Measurements from ENCODE around the gene TMEM63B.
"Not testable (repeated sequence)": the region's sequence is repeated elsewhere in the genome, so short reads cannot be mapped to it uniquely, and the experiment has no call there.

Gene TMEM63B

GRCh38 chr6:44094403-44095242 lies 32.7 kb upstream of the TMEM63B start:
- DNase-seq (ENCODE audit: low spot score) = no peak

- not testable (repeated sequence) for DNase-seq (ENCODE audit: low spot score)
Observed at GRCh38 chr6:44095243-44095623, 32.1 kb upstream of the TMEM63B start.

GRCh38 chr6:44096612-44097011 lies 30.7 kb upstream of the TMEM63B start:
- no peak for DNase-seq (ENCODE audit: low spot score)

GRCh38 chr6:44097782-44098317 lies 29.5 kb upstream of the TMEM63B start:
- no peak for DNase-seq (ENCODE audit: low spot score)

- no peak for DNase-seq (ENCODE audit: low spot score)
Observed at GRCh38 chr6:44099192-44099591, 28.2 kb upstream of the TMEM63B start.

- no peak for DNase-seq (ENCODE audit: low spot score)
Observed at GRCh38 chr6:44100088-44100550, 27.2 kb upstream of the TMEM63B start.

- DNase-seq (ENCODE audit: low spot score) = no peak
Observed at GRCh38 chr6:44101832-44102231, 25.5 kb upstream of the TMEM63B start.

GRCh38 chr6:44102527-44102926 lies 24.8 kb upstream of the TMEM63B start:
- no peak for DNase-seq (ENCODE audit: low spot score)

GRCh38 chr6:44104481-44105021 lies 22.8 kb upstream of the TMEM63B start:
- DNase-seq (ENCODE audit: low spot score) = peak; percentile 52

GRCh38 chr6:44105146-44105545 lies 22.2 kb upstream of the TMEM63B start:
- DNase-seq (ENCODE audit: low spot score) = no peak

GRCh38 chr6:44105993-44106740 lies 21.2 kb upstream of the TMEM63B start:
- DNase-seq (ENCODE audit: low spot score) = no peak

- DNase-seq (ENCODE audit: low spot score) = no peak
Observed at GRCh38 chr6:44107017-44107416, 20.3 kb upstream of the TMEM63B start.

GRCh38 chr6:44108471-44108870 lies 18.9 kb upstream of the TMEM63B start:
- DNase-seq (ENCODE audit: low spot score) = no peak

GRCh38 chr6:44109212-44109611 lies 18.1 kb upstream of the TMEM63B start:
- DNase-seq (ENCODE audit: low spot score) = no peak

- no peak for DNase-seq (ENCODE audit: low spot score)
Observed at GRCh38 chr6:44110005-44110676, 17.2 kb upstream of the TMEM63B start.

- no peak for DNase-seq (ENCODE audit: low spot score)
Observed at GRCh38 chr6:44110966-44111365, 16.4 kb upstream of the TMEM63B start.

- no peak for DNase-seq (ENCODE audit: low spot score)
Observed at GRCh38 chr6:44111434-44112417, 15.6 kb upstream of the TMEM63B start.

- no peak for DNase-seq (ENCODE audit: low spot score)
Observed at GRCh38 chr6:44113414-44113813, 13.9 kb upstream of the TMEM63B start.

GRCh38 chr6:44115866-44116265 lies 11.5 kb upstream of the TMEM63B start:
- no peak for DNase-seq (ENCODE audit: low spot score)

- no peak for DNase-seq (ENCODE audit: low spot score)
Observed at GRCh38 chr6:44116641-44117382, 10.5 kb upstream of the TMEM63B start.

Measured in putamen (tissue), 1 donor.